Measurements from ENCODE around the gene SGCD.

Gene SGCD

DNA sequence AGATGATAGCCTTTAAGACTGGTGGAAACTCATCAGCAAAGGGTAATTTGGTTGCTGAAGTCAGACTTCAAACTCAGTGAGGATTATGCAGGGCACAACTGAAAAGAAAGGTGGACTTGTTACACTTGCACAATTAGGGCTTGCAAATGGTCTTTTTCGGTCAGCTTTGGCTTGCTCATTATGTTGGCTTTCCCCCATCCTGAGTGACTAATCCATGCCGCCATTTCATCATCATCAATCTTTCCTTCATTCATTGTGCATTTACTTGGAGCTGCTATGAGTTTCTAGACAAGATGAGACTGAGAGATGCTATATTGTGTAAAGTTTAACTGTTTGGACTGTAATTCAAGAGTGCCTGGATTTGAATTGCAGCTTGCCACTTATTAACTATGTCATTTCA is 388.3 kb downstream of the SGCD start:
- no peak for DNase-seq

GRCh38 chr5:156716591-156717380 is 389.8 kb downstream of the SGCD start:
- no peak for DNase-seq

GRCh38 chr5:156718985-156719384 is 392.0 kb downstream of the SGCD start:
- no peak for DNase-seq

DNA sequence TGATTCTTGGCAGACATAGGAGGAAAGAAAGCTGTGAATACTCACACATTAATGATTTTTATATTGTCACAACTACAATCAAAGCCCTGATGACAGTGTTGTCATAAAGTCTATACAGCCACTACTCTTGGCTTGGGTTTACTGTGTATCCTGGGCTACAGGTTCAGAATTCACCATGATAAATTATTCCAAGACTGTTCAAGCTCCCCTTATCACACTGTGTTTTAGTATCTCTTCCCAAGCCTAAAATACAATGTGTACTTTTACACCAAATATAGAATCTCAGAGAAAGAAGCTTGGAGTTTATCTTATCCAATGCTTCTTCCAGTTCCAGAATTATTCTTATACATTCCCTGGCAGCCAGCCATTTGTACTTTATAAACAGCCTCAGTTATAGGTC is 395.4 kb downstream of the SGCD start:
- no peak for DNase-seq

DNA sequence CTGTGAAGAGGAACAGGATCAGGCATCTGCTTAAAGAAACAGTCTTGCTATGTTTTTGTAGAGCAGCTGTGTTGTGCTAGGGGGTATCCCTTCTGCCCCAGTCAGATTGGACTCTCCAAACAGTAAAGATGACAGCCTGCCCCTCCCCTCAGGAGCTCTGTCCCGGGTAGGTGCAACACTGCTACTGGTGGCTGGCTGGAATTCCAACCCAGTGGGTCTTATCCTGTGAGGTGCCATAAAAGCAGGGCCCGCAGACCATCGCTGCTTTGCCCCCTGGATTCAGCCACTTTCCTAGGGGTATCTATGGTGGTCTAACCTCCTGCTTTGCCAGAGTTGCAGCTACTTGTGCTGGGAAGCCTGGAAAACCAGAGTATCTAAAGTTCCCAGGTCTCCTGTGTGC is 408.5 kb downstream of the SGCD start:
- no peak for DNase-seq

DNA sequence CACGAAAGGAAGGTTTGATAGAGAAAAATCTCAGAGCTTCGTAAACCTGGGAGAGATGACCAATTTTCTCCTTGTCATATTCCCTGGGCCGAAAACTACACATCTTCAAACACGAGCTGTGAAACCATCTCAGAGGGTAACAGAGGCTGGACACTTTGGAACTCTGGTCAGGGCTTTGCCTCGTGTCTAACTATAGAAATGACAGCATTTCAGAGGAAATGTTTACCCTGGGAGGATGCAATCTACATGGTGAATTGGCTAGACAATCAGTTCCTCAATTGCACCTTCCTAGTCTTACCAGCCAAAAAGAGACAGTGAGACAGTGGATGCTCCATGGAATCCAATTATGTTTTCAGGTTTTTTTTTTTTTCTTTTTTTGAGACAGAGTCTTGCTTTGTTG is 414.6 kb downstream of the SGCD start:
- DNase-seq, result no peak

- no peak for DNase-seq
Observed at GRCh38 chr5:156753846-156754245, 426.9 kb downstream of the SGCD start.

DNA sequence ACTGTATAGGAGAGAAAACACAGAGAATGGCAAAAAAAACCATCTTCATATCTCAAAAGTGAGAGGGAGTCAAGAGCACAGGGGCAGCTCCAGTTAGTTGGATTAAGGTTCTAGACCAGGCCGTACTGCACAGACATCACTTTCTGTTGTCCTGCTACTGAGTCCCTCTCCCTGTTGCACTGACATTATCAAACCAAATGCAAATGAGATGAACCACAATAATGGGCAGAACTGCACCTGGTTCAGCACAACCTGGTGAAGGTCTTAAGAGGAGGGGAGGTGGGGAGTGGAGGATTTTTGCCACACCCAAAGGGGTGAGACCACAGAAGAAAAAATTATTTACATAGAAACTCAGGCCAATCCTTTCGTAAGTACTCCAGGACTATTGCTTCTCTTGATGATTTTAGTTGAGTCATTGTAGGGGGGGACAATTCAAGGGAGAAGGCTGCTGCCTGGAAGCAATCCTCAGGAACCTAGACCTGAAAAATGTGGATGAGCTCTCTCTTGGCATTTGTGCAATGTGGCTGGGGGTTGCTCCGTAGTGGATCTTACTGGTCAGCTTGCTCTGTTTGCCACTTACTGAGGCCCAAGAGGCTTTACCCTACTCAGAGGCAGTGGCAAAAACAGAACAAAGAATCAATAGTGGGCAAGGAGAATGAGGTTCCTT is 428.6 kb downstream of the SGCD start:
- DNase-seq, result no peak

GRCh38 chr5:156758011-156758791 is 431.2 kb downstream of the SGCD start:
- DNase-seq, result no peak

- no peak for DNase-seq
Observed at GRCh38 chr5:156759156-156759555, 432.2 kb downstream of the SGCD start.

- no peak for DNase-seq
Observed at GRCh38 chr5:156762771-156763170, 435.8 kb downstream of the SGCD start.

GRCh38 chr5:156764176-156764971 is 437.4 kb downstream of the SGCD start:
- DNase-seq, result no peak

DNA sequence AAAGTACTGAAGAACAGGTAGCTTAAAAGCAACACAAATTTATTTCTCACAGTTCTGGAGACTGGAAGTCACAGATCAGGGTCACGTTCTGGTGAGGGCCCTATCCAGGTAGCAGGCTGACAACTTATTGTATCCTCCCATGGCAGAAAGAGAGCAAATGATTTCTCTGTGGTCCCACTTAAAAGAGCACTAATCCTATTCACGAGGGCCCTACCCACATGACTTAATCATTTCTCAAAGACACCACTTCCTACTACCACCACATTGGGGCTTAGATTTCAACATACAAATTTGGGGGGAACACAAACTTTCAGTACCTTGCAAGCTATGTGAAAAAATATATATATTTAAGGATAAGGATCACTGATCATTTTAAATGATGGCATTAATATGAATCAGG is 447.3 kb downstream of the SGCD start:
- no peak for DNase-seq

DNA sequence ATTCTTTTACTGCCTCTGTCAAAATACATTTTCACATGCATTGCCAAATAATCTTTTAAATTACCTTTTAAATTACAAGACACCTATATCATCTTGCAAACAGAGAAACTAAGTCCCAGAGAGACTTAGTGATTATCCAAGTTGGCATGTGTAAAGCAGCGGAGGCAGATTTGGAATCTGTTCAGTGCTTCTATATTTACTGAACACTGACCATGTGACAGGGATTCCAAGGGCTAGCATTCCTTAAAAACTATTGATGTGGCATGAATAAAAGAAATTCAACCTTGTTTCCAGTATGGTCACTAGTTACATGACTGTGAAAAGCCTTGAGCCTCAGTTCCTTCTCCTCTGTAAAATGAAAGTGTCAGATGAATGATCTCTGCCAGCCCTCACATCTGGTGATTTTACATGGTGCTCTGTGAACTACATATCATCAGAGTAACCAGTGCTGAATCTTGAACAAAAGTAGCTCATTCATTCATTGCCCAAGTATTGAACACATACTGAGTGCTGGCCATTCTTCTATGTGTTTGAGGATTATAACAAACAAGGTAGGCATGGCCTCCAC is 451.3 kb downstream of the SGCD start:
- no peak for DNase-seq

GRCh38 chr5:156778752-156779151 is 451.8 kb downstream of the SGCD start:
- DNase-seq, result no peak

DNA sequence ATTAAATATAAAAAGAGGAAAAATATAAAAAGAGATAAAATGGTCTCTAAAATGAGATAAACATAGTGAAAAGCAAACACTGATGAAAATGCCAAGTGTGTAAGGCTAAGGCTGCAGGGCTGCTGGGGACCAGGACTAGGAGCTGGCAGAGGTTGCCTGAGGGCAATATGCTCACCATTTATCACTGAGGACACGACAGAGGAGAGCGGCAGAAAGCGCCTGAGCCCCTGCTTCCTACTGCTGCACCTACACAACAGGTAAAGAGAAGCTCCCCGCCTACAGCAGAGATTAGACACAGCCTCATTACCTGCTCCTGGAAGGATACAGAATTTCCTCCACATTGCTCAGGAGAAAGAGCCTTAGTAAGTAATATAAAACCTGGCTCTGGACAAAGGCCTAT is 452.5 kb downstream of the SGCD start:
- DNase-seq, result no peak

DNA sequence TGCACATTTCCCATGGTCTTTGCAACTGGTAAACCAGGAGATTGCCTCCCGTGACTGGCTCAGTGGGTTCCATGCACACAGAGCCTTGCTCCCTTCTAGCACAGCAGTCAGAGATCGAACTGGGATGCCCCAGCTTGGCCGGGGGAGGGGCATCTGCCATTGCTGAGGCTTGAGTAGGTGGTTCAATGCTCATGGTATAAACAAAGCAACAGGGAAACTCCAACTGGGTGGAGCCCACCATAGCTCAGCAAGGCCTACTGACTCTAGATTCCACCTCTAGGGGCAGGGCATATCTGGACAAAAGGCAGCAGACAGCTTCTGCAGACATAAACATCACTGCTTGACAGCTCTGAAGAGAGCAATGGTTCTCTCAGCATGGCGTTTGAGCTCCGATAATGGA is 456.1 kb downstream of the SGCD start:
- DNase-seq, result no peak

GRCh38 chr5:156794687-156795086 is 467.7 kb downstream of the SGCD start:
- DNase-seq, result no peak

GRCh38 chr5:156798201-156798600 is 471.2 kb downstream of the SGCD start:
- DNase-seq, result no peak

DNA sequence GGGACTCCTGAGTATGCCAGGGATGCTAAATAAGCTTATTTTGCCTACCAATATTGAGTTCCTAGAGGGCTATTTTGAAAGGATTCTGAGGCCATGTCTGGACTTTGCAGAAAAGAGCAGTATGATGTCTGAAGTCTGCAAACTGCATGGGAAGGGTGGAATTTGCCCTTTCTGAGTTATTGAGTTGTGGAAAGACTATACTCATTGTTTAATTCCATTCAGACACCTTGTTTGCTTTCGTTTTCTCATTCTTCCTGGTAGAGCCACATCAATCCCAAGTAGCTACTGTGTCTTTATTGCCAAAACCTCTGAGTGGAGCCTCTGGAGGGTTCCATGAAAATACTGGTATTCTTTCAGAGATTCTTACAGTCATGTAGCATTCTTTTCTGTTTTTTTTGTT is 472.2 kb downstream of the SGCD start:
- no peak for DNase-seq

DNA sequence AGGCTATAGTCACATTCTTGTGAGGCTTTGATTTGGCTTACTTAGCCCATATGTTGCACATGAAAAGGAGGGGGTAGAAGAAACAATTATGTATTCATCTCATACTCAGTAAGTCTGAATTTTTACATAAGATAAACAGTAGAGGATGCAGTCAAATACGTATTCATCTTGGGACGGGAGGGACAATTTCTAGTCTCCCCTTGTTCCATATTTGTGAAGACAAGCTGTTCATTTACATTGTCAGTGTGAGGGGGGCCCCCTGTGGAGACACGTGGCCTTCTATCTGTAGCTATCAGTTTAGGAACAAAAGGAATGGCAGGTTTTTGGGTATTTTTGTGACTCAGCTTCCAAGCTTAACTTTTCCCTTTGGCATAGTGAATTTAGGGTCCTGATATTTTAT is 474.0 kb downstream of the SGCD start:
- DNase-seq, result no peak

DNA sequence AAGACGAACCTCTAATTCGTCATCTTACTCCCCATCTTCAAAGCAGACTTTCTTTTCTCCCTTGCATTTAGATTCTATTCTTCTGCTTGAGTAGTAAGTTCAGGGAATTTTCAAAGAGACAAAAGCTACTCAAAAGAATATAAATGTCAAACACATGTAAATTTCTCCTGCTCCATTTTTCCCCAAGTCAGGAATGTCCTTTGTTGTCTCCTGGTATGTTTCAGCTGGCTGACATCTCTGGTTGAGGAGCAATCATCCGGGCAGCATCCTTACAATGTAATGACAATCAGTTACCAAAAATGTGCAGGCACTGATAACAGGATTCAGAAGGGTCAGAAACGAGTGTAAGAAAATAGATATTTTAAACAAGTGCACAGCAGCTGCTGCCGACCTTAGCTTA is 475.5 kb downstream of the SGCD start:
- DNase-seq, result no peak

DNA sequence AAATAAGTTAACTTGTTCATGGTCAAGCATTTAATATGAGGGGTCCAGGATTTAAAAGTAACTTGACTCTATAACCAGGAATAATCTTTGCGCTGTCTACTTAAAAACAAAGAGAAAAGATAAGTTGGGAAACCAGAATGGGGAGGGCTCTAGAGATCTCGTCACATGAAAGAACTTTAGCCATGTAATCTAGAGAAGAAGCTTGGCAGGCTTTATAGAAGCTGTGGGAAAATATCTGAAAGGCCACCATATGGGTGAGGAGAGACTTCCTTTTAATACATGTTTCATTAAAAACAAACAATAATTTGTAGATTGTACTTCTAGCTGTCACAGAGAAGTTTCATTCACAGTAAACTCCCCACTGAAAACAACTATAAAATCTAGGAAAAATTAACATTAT is 476.4 kb downstream of the SGCD start:
- DNase-seq, result no peak
